CD4-positive, alpha-beta T cell (primary cell): Measurements from ENCODE around the gene SLC13A3. TPM values are rescaled to one million over a fixed set of nuclear protein-coding genes. Genes with fewer than 3 reads are reported as not detected.

Source experiments
- ATAC-seq: fragments of 200-7000 bp; cut with Tn5 transposase; one replicate; pipeline ENCODE4 v1.10.0; 2022; ENCODE audit warnings: mild to moderate bottlenecking; ENCODE audit not compliant: poor library complexity
- CTCF ChIA-PET: fragments of 350-600 bp; sonication (Branson Sonifier 250); formaldehyde crosslinking; loops from one replicate; lab custom pipeline; 2021; ENCODE audit warnings: antibody characterized with exemption, inconsistent platforms; lab: Charles Lee
- POLR2A ChIA-PET: fragments of 350-600 bp; sonication (Branson Sonifier 250); formaldehyde crosslinking; loops from one replicate; lab custom pipeline; 2021; ENCODE audit warnings: antibody characterized with exemption, inconsistent platforms; lab: Charles Lee
- DNase-seq, 14 experiments: peaks; one replicate each; pipeline ENCODE4 v3.0.0-alpha.2; 2013 to 2020; ENCODE audit warnings: mixed read lengths in 2 of 14
- H3K27ac ChIP-seq, 2 donors: one replicate each; pipeline versions ENCODE4 v1.5.1 to v1.7.0; 2013; ENCODE audit warnings: low read length in 2 of 2, low read depth in 1 of 2, mild to moderate bottlenecking in 1 of 2
- H3K27me3 ChIP-seq, 2 experiments: 1 replicate in 1 of 2; 2 replicates in 1 of 2; pipeline versions ENCODE4 v1.6.1 to v1.7.0; 2013; ENCODE audit warnings: low read length in 2 of 2, control low read depth in 1 of 2, mild to moderate bottlenecking in 1 of 2, moderate library complexity in 1 of 2; ENCODE audit not compliant: insufficient read depth in 2 of 2, control insufficient read depth in 1 of 2
- H3K36me3 ChIP-seq: one replicate; pipeline ENCODE4 v1.6.1; 2013; ENCODE audit warnings: low read length, control low read depth; ENCODE audit not compliant: insufficient read depth
- H3K4me1 ChIP-seq: one replicate; pipeline ENCODE4 v1.6.1; 2013; ENCODE audit warnings: low read length, control low read depth; ENCODE audit not compliant: insufficient read depth
- H3K4me3 ChIP-seq: one replicate; pipeline ENCODE4 v1.5.1; 2013; ENCODE audit warnings: mild to moderate bottlenecking, low read length, moderate library complexity
- H3K9me3 ChIP-seq, 2 experiments: 1 replicate in 1 of 2; 2 replicates in 1 of 2; pipeline versions ENCODE4 v1.6.1 to v1.7.0; 2013; ENCODE audit warnings: low read length in 2 of 2, mild to moderate bottlenecking in 2 of 2, control low read depth in 1 of 2, moderate library complexity in 1 of 2; ENCODE audit not compliant: control insufficient read depth in 1 of 2, insufficient read depth in 1 of 2
- H3K27ac Mint-ChIP-seq: one replicate; pipeline ENCODE4 v1.8.0; 2020; ENCODE audit warnings: mixed read lengths
- H3K27me3 Mint-ChIP-seq: one replicate; pipeline ENCODE4 v1.8.0; 2021; ENCODE audit warnings: mixed read lengths
- H3K36me3 Mint-ChIP-seq: one replicate; pipeline ENCODE4 v1.8.0; 2021; ENCODE audit warnings: low read depth, mixed read lengths
- H3K4me1 Mint-ChIP-seq: one replicate; pipeline ENCODE4 v1.8.0; 2021; ENCODE audit warnings: low read depth, mixed read lengths
- H3K4me3 Mint-ChIP-seq: one replicate; pipeline ENCODE4 v1.8.0; 2020; ENCODE audit warnings: mild to moderate bottlenecking, mixed read lengths
- H3K9me3 Mint-ChIP-seq: one replicate; pipeline ENCODE4 v1.8.0; 2020; ENCODE audit warnings: mixed read lengths
- intact Hi-C, 2 experiments: fragments of 100-400 bp; cut with DNase I in 1 of 2; cut with micrococcal nuclease in 1 of 2; formaldehyde crosslinking; loops; one replicate each; pipeline versions ENCODE4 v1.15.1 to v1.9.0; 2023 to 2025; cut with DNase I, micrococcal nuclease
- total RNA-seq, 174 experiments: library from RNA in 2 of 174; stranded (reverse) in 2 of 174; gene quantifications; one replicate each; pipeline ENCODE4 v1.2.3 and lab custom pipeline; 2021 to 2026
- TF ChIP-seq, protein P1 (sequence below): fragments of 200-600 bp; IDR thresholded peaks from one replicate; pipeline ENCODE4 v1.8.0; 2022; ENCODE audit warnings: antibody characterized with exemption, mild to moderate bottlenecking

Gene SLC13A3
- total RNA-seq, 2 experiments from 2014 or later, result 0.28 TPM; not detected in 1

GRCh38 chr20:46638898-46639274 is 12.4 kb downstream of the SLC13A3 start:
- H3K27ac ChIP-seq, result no peak overlapping the region
- no peaks in the 10 kb centered on the region for H3K4me1 ChIP-seq
- intact Hi-C loops, result no loop called here
- TF ChIP-seq, protein P1, sequence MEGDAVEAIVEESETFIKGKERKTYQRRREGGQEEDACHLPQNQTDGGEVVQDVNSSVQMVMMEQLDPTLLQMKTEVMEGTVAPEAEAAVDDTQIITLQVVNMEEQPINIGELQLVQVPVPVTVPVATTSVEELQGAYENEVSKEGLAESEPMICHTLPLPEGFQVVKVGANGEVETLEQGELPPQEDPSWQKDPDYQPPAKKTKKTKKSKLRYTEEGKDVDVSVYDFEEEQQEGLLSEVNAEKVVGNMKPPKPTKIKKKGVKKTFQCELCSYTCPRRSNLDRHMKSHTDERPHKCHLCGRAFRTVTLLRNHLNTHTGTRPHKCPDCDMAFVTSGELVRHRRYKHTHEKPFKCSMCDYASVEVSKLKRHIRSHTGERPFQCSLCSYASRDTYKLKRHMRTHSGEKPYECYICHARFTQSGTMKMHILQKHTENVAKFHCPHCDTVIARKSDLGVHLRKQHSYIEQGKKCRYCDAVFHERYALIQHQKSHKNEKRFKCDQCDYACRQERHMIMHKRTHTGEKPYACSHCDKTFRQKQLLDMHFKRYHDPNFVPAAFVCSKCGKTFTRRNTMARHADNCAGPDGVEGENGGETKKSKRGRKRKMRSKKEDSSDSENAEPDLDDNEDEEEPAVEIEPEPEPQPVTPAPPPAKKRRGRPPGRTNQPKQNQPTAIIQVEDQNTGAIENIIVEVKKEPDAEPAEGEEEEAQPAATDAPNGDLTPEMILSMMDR, result no peak
- no peak overlapping the region for H3K4me3 ChIP-seq
- Mint-ChIP-seq H3K36me3 (no peaks in the 10 kb centered on the region), H3K9me3 (no peaks in the 10 kb centered on the region), H3K4me3 (no peak overlapping the region), H3K4me1 (no peaks in the 10 kb centered on the region), H3K27me3 (peaks cover 43% of the 10 kb centered on the region), H3K27ac (no peak overlapping the region)
- H3K36me3 ChIP-seq, result no peaks in the 10 kb centered on the region
- POLR2A ChIA-PET, result no interaction called here
- ATAC-seq (no peak), DNase-seq (no peak)
- peaks cover 0 to 7% of the 10 kb centered on the region in 2 experiments for H3K27me3 ChIP-seq
- no peaks in the 10 kb centered on the region for H3K9me3 ChIP-seq
- CTCF ChIA-PET, result no interaction called here

DNA sequence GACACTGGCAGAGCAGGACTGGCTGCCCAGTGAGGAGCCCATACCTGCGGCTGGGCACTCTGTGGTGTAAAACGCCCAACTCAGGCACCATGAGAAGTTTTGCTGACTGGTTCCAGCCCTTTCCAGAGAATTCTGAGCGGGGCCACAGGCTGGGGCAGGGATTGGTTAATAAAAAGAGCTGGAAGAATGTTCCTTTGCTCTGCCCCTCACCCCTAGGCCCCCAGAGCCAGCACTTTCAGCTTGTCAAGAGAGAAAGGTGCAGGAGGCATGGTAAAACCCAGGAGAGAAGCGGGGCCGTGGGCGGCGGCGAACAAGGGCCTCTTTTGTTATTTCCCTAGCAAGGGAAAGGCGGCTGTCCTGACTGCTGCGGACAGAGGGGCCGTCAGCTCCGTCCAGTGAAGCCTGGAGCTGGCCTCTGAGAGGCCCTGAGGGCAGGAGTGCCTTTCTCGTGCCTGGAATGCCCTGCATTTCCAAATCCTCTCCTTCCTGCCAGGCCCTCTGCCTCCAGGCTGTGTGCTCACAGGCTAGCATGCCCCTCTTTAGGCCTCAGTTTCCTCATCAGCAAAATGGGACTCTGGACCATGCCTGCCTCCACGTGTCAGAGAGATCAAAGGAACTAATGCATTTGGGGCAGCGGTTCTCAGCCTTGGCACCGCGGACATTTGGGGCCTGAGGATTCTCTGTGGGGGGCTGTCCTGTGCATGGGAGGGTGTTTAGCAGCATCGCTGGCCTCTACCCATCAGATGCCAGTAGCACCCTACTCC is 12.9 kb downstream of the SLC13A3 start:
- Histone ChIP-seq H3K27ac (no peak overlapping the region), H3K36me3 (no peaks in the 10 kb centered on the region), H3K9me3 (no peaks in the 10 kb centered on the region), H3K4me3 (no peak overlapping the region), H3K4me1 (no peaks in the 10 kb centered on the region), H3K27me3 (peaks cover 0 to 11% of the 10 kb centered on the region in 2 experiments)
- Mint-ChIP-seq H3K36me3 (no peaks in the 10 kb centered on the region), H3K4me3 (no peak overlapping the region), H3K27me3 (peaks cover 48% of the 10 kb centered on the region), H3K4me1 (no peaks in the 10 kb centered on the region), H3K27ac (no peak overlapping the region), H3K9me3 (no peaks in the 10 kb centered on the region)
- DNase-seq (no peak), ATAC-seq (no peak)
- TF ChIP-seq, protein P1, result no peak
- intact Hi-C loops, result no loop called here
- ChIA-PET CTCF (no interaction called here), POLR2A (no interaction called here)

GRCh38 chr20:46637427-46638133 is 13.7 kb downstream of the SLC13A3 start:
- ChIA-PET CTCF (no interaction called here), POLR2A (no interaction called here)
- Histone ChIP-seq H3K9me3 (no peaks in the 10 kb centered on the region), H3K36me3 (no peaks in the 10 kb centered on the region), H3K27me3 (peaks cover 0 to 12% of the 10 kb centered on the region in 2 experiments), H3K27ac (no peak overlapping the region), H3K4me1 (no peaks in the 10 kb centered on the region), H3K4me3 (no peak overlapping the region)
- ATAC-seq, result no peak
- intact Hi-C loops, result no loop called here
- H3K36me3 Mint-ChIP-seq, result no peaks in the 10 kb centered on the region
- DNase-seq, result no peak
- TF ChIP-seq, protein P1, result no peak
- no peaks in the 10 kb centered on the region for H3K4me1 Mint-ChIP-seq
- H3K9me3 Mint-ChIP-seq, result no peaks in the 10 kb centered on the region
- H3K27ac Mint-ChIP-seq, result no peak overlapping the region
- H3K4me3 Mint-ChIP-seq, result no peak overlapping the region
- peaks cover 55% of the 10 kb centered on the region for H3K27me3 Mint-ChIP-seq
